Smooth muscle cell (in vitro differentiated cells): ENCODE data around the gene FBLN2. TPM values are rescaled to one million over a fixed set of nuclear protein-coding genes. Genes with fewer than 3 reads are reported as not detected.

Experiments used
- DNase-seq: peaks from one replicate; lab custom pipeline; 2025; ENCODE audit not compliant: unreplicated experiment; lab: John Stamatoyannopoulos, UW
- H2AFZ ChIP-seq: fragments of 200-600 bp; sonication (generic); 2 replicates; pipeline ENCODE4 v1.6.0; 2016; ENCODE audit warnings: antibody characterized with exemption, low read depth, mild to moderate bottlenecking
- H3F3A ChIP-seq: fragments of 200-600 bp; sonication (generic); 2 replicates; pipeline ENCODE4 v1.6.0; 2017; ENCODE audit warnings: antibody characterized with exemption, low read depth
- H3K27ac ChIP-seq: fragments of 200-600 bp; sonication (generic); 2 replicates; pipeline ENCODE4 v1.5.1; 2016; ENCODE audit warnings: low read depth, mild to moderate bottlenecking
- H3K27me3 ChIP-seq: fragments of 200-600 bp; sonication (generic); 2 replicates; pipeline ENCODE4 v1.6.1; 2016; ENCODE audit warnings: low read depth, mild to moderate bottlenecking
- H3K36me3 ChIP-seq: fragments of 200-600 bp; sonication (generic); 2 replicates; pipeline ENCODE4 v1.5.1; 2016; ENCODE audit warnings: low read depth
- H3K4me1 ChIP-seq: fragments of 200-600 bp; sonication (generic); 2 replicates; pipeline ENCODE4 v1.5.1; 2016; ENCODE audit warnings: low read depth
- H3K4me2 ChIP-seq: fragments of 200-600 bp; sonication (generic); 2 replicates; pipeline ENCODE4 v1.6.0; 2016; ENCODE audit warnings: mild to moderate bottlenecking
- H3K4me3 ChIP-seq: fragments of 200-600 bp; sonication (generic); 2 replicates; pipeline ENCODE4 v1.5.1; 2016; ENCODE audit warnings: mild to moderate bottlenecking
- H3K79me2 ChIP-seq: fragments of 200-600 bp; sonication (generic); 2 replicates; pipeline ENCODE4 v1.6.0; 2016; ENCODE audit warnings: low read depth, mild to moderate bottlenecking
- H3K9ac ChIP-seq: fragments of 200-600 bp; sonication (generic); 2 replicates; pipeline ENCODE4 v1.6.0; 2016; ENCODE audit warnings: low read depth
- H3K9me3 ChIP-seq: fragments of 200-600 bp; sonication (generic); replicated peaks from 2 replicates; pipeline ENCODE4 v1.5.1; 2016; ENCODE audit warnings: low read depth
- H4K20me1 ChIP-seq: fragments of 200-600 bp; sonication (generic); 2 replicates; pipeline ENCODE4 v1.6.0; 2016; ENCODE audit warnings: low read depth
- CTCF ChIP-seq: fragments of 200-600 bp; sonication (generic); IDR thresholded peaks from 2 replicates; pipeline ENCODE4 v1.5.1; 2017; ENCODE audit warnings: borderline replicate concordance, mild to moderate bottlenecking, antibody characterized with exemption; ENCODE audit not compliant: insufficient read depth, poor library complexity, severe bottlenecking
- WGBS: methylation state at CpG from one replicate; pipeline ENCODE4 v1.1.7; 2016; ENCODE audit warnings: low lambda C conversion rate; 5-methylcytosine and 5-hydroxymethylcytosine counted together
- polyA plus RNA-seq: library from polyadenylated mRNA; unstranded; fragments of >200 nt; fragmentation: Nextera tagmentation; extraction: Ambion mirVana; gene quantifications from 2 replicates; pipeline ENCODE4 v1.2.1, GENCODE V29; 2016
- total RNA-seq: library from RNA; depleted of rRNA; stranded (reverse); fragments of >200 nt; gene quantifications from 2 replicates; pipeline ENCODE4 v1.2.3, GENCODE V29; 2014

The FBLN2 gene
- total and polyA plus RNA-seq, 2 experiments from 2014 or later = 159 to 390 TPM

GRCh38 chr3:13506680-13507079 is 42.2 kb upstream of the FBLN2 start:
- no peak overlapping the region for H3K9ac ChIP-seq
- H3K9me3 ChIP-seq = no peaks in the 10 kb centered on the region
- H3K79me2 ChIP-seq = no peaks in the 10 kb centered on the region
- no peak for TF ChIP-seq CTCF
- peaks cover 5% of the 10 kb centered on the region for H3K4me1 ChIP-seq
- H3K27ac ChIP-seq = no peak overlapping the region
- H3K4me3 ChIP-seq = no peak overlapping the region
- 87% methylated on average over 4 of the region's 4 CpGs for WGBS
- H3K36me3 ChIP-seq = no peaks in the 10 kb centered on the region
- H4K20me1 ChIP-seq = no peaks in the 10 kb centered on the region
- peaks cover 13% of the 10 kb centered on the region for H3F3A ChIP-seq
- no peaks in the 10 kb centered on the region for H3K27me3 ChIP-seq
- H3K4me2 ChIP-seq = no peak overlapping the region
- no peak overlapping the region for H2AFZ ChIP-seq
- no peak for DNase-seq

GRCh38 chr3:13507247-13507569 is 41.7 kb upstream of the FBLN2 start:
- Histone ChIP-seq H3K4me1 (peaks cover 5% of the 10 kb centered on the region), H2AFZ (no peak overlapping the region), H3K27ac (no peak overlapping the region), H3K27me3 (no peaks in the 10 kb centered on the region), H3K9me3 (no peaks in the 10 kb centered on the region), H3K4me3 (no peak overlapping the region), H3F3A (peaks cover 13% of the 10 kb centered on the region), H3K36me3 (no peaks in the 10 kb centered on the region), H3K9ac (no peak overlapping the region), H3K4me2 (no peak overlapping the region), H4K20me1 (no peaks in the 10 kb centered on the region), H3K79me2 (no peaks in the 10 kb centered on the region)
- WGBS = 83% methylated on average over 3 of the region's 3 CpGs
- TF ChIP-seq CTCF = no peak
- no peak for DNase-seq

GRCh38 chr3:13507570-13508339 is 41.2 kb upstream of the FBLN2 start:
- Histone ChIP-seq H3K9me3 (no peaks in the 10 kb centered on the region), H4K20me1 (no peaks in the 10 kb centered on the region), H3K27me3 (no peaks in the 10 kb centered on the region), H3K4me2 (peak overlapping the region; percentile 21), H3F3A (peaks cover 13% of the 10 kb centered on the region), H3K4me1 (peaks cover 5% of the 10 kb centered on the region), H3K79me2 (no peaks in the 10 kb centered on the region), H2AFZ (no peak overlapping the region), H3K27ac (no peak overlapping the region), H3K9ac (no peak overlapping the region), H3K36me3 (no peaks in the 10 kb centered on the region), H3K4me3 (no peak overlapping the region)
- no peak for TF ChIP-seq CTCF
- 53% methylated on average over 18 of the region's 20 CpGs for WGBS
- DNase-seq = no peak

GRCh38 chr3:13508496-13508895 is 40.4 kb upstream of the FBLN2 start:
- no peak for DNase-seq
- WGBS = 96% methylated on average over 8 of the region's 8 CpGs
- no peak overlapping the region for H3K4me2 ChIP-seq
- H3K4me1 ChIP-seq = peaks cover 9% of the 10 kb centered on the region
- no peaks in the 10 kb centered on the region for H3K9me3 ChIP-seq
- H3K27ac ChIP-seq = no peak overlapping the region
- H3K36me3 ChIP-seq = no peaks in the 10 kb centered on the region
- peaks cover 14% of the 10 kb centered on the region for H3F3A ChIP-seq
- no peaks in the 10 kb centered on the region for H3K79me2 ChIP-seq
- no peak overlapping the region for H2AFZ ChIP-seq
- no peak for TF ChIP-seq CTCF
- no peak overlapping the region for H3K4me3 ChIP-seq
- no peaks in the 10 kb centered on the region for H3K27me3 ChIP-seq
- no peak overlapping the region for H3K9ac ChIP-seq
- H4K20me1 ChIP-seq = no peaks in the 10 kb centered on the region
